NCI-H524 (cell line): ENCODE results near the gene KRABD2.
"Not testable (repeated sequence)": the region's sequence is repeated elsewhere in the genome, so short reads cannot be mapped to it uniquely, and the experiment has no call there.

Experiments
- DNase-seq, 2 experiments: peaks; one replicate each; lab custom pipeline; 2025; lab: John Stamatoyannopoulos, UW

Gene KRABD2

DNA sequence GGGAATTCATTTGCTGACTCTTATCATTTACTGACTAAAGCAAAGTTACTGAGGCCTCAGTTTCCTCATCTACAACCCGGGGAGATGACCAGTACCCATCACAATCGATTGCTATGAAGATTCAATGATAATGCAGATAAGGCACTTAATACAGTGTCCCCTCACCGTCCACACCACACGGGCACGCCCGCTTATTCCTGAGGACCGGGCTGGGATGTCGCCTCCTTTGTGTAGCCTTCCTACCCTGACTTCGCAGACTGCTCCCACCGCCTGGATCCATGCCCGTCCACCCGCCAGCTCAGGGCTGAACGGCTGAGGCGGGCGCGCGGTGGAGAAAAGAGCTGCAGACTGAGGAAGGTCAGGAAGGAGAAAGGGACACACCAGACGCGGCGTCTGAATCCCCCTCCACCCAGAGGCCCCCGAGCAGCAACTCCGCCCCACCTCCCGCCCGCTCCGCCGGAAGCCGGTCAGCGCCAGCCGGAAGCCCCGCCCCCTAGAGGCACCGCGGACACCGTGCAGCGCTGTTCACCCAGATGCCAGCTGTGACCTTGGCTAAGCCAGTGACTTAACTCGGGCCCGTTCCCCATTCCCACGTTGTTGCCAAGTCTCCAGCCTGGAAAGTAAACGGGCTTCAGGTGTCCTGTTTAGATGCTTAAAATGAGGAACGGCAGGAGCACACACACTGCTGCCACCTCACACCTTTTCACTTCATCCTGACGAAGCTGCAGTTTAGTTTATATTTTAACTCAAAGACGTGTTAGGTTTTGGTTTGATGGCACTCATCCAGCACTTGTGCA, at the start of gene KRABD2:
Gene KRABD2 (minus strand): TSS at position 434 of the 797 bp plus-strand sequence.
- peak; percentile 45 to 76 for DNase-seq

GRCh38 chr17:8421571-8421970, 45.1 kb upstream of the KRABD2 start:
- no peak for DNase-seq

GRCh38 chr17:8420041-8420934, 43.8 kb upstream of the KRABD2 start:
- DNase-seq = no peak

DNA sequence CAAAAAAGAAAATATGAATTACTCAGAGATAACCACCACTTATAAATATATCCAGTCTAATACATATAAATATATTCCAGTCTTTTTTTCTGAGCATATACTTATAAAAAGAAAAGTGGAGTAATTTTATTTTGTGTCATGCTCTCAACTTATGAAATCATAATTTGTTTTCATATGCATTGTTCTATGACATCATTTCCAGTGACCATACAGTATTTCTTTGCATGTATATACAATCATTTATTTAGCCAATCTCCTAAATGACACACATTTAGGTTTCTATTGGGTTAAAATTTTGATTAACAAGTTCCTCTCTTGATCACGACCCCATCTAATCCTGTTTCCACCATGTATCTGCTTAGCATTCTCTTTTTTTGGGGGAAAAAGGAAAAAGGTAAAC, 42.8 kb upstream of the KRABD2 start:
- no peak for DNase-seq

GRCh38 chr17:8418471-8418870, 42.0 kb upstream of the KRABD2 start:
- no peak for DNase-seq

- no peak for DNase-seq
Observed at GRCh38 chr17:8417806-8418205, 41.3 kb upstream of the KRABD2 start.

GRCh38 chr17:8413938-8414337, 37.4 kb upstream of the KRABD2 start:
- no peak for DNase-seq

GRCh38 chr17:8413328-8413727, 36.8 kb upstream of the KRABD2 start:
- no peak for DNase-seq

DNA sequence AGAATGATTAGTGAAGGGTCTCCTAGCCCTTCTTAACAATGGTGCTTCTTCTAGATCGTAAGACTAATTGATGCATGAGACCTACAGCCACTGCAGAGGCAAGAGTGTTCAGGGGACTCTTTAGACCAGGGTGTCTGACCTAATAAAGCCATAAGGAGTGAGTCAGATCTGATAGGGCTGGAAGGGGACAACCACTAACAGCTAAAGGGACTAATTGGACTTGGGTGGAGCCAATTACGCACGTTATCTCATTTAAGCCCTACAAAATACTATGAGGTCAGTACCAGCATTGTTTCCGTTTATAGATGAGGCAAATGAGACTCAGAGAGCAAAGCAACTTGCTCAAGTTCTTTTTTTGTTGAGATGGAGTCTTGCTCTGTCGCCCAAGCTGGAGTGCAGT, 35.6 kb upstream of the KRABD2 start:
- no peak for DNase-seq

GRCh38 chr17:8410883-8411238, 34.4 kb upstream of the KRABD2 start:
- DNase-seq = no peak

DNA sequence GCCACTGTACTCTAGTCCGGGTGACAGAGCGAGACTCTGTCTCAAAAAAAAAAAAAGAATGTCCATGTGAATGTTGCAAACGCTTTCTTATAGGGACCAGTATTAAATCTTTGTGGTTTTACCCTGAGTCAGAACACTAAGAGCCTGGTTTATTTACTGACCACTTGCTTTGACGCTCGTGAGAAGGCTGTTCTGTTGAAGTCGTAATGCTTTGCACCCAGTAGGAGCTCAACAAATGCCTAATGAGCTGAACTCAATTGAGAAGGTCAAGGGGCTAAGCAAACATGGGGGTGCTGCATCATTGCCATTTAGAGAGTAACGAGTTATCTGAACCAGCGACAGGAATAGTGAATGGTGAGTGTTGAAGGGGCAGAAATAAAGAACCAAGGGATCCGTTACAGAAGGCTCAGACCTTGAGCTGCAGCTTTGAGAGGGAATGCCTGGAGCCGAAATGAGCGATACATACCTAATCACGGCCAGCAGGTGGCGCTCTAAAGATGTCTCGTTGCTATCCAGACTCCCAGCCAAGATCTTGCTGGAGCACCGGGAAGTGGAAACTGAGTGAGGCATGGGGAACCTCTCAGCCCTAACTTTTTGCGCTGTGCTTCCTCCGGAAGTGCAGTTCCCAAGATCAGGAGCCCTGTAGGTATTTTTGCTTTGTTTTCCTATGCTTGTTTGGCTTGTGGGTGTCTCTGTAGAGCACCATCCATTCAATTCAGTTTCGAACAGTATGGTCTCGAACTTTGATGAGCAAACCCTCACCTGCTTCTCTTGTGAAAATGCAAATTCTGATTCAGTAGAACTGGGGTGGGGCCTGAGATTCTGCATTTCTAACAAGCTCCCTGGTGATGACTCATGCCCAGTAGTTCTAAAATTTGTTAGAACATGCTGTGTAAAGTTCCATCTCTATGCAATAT, 33.7 kb upstream of the KRABD2 start:
- peak; percentile 22 to 64 for DNase-seq

- no peak for DNase-seq
Observed at GRCh38 chr17:8408371-8408770, 31.9 kb upstream of the KRABD2 start.

DNA sequence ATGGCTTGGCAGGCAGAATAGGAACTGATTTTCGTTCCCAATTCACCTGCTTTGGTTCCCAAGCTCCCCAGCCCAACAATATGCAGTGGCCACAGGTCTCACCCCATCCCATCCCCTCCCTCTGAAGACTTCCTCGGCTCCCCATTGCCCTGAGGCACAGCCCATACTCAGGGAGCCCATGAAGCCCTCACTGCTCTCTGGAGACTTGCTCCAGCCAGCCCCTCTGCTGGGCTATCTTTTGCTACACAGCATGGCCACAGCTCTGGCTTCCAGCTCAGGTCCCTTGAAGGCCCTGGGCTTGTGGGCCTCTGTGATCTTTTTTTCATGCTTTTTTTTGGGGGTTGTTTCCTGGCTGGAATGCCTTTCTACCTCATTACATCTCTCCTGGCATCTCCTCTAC, 29.7 kb upstream of the KRABD2 start:
- DNase-seq = no peak

DNA sequence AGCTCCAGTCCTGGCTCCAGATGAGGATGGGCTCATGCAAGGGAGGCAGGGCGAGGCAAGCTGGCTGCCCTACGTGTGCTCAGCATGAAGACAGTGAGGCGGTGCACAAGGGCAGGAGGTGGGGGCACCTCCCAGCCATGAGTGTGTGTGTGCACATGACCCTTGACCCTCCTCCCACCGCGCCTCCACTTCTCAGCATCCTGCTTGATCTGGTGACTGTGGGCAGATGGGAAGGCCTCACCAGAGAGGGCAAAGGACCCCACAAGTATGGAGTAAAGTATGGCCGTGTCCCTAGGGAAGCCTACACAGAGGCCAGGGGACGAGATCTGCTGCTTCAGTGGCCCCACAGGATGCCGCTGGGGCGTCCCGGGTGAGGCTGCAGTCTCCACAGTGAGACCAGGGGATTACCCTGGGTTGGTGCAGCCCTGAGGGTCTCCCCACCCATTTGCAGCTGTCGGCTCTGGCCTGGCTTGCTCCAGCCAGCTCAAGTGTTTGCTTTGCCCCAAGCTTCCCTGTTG, 29.1 kb upstream of the KRABD2 start:
- DNase-seq = no peak

DNA sequence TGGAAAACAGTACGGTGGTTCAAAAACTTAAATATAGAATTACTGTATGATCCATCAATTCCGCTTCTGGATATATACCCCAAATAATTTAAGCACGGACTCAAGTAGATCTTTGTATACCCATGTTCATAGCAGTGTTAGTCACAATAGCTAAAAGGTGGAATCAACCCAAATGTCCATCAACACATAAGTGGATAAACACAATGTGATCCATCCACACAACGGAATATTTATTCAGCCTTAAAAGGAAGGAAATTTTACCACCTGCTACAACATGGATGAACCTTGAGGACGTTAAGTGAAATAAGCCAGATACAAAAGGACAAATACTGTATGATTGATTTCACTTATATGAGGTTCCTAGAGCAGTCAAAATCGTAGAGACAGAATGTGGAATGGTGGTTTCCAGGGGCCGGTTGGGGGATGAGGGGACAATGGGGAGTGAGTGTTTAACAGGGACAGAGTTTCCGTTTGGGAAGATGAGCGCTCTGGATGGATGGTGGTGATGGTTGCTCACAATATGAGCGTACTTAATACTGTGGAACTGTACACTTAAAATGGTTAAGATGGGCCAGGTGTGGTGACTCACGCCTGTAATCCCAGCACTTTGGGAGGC, 26.5 kb upstream of the KRABD2 start:
- DNase-seq = no peak

DNA sequence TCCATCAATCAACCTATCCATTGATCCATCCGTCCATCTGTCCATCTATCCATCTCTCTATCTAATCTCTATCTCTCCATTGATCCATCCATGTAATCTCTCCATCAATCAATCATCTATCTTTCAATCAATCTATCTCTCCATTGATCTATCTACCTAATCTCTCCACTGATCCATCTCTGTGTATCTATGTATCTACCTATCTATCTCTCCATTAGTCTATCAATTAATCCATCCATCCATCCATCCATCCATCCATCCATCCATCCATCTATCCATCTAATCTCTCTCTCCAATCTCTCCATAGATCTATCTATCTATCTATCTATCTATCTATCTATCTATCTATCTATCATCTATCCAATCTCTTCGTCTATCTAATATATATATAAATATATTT, 24.6 kb upstream of the KRABD2 start:
- no peak for DNase-seq

DNA sequence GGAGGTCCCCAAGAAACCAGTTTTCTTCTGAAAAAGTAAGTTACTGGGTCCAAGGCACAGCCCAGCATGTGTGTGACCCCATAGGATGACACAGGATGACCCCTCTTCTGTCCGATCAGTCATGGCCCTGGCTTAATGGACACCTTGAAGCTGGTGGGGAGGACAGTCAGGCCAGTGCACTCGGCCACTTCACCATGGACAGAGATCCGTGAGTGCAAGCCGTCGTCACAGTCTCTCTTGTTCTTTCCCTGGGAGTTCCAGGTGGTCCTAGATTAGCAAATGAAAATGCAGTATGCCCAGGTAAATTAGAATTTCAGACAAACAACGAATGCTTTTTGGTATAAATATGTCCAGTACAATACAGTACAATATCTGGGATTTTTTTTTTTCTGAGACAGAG, 22.5 kb upstream of the KRABD2 start:
- no peak for DNase-seq

- DNase-seq = no peak
Observed at GRCh38 chr17:8397636-8398035, 21.1 kb upstream of the KRABD2 start, which contains the start of gene RNF222. Gene RNF222, minus strand, starts transcription at chr17:8397827. Its CDS starts 4,366 bp downstream, at chr17:8393461.

DNA sequence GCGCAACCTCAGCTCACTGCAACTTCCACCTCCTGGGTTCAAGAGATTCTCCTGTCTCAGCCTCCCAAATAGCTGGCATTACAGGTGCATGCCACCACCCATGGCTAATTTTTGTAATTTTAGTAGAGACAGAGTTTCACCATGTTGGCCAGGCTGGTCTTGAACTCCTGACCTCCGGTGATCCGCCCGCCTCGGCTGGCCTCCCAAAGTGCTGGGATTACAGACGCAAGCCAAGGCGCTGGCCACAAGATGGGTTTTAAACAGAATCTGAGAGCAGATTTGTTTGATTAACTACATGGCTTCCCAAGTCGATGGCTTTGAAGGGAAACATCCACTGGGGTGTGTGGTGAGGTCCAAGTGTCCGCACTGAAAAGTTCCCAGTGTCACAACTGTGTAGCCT, 18.0 kb upstream of the KRABD2 start:
- not testable (repeated sequence) for DNase-seq

- no peak for DNase-seq
Observed at GRCh38 chr17:8393470-8394231, 17.1 kb upstream of the KRABD2 start.
